ENCODE results near the gene ZC3H6.

GRCh38 chr2:112260295-112260625 is 15.1 kb upstream of the ZC3H6 start:
- TF ChIP-seq EZH2 (IDR thresholded peaks at IDR 0.05) (no peak), POLR2AphosphoS5 (IDR thresholded peaks at IDR 0.05; ENCODE audit: borderline replicate concordance, low read depth, low read length) (no peak)
